Liver (tissue), 9 donors: Measurements from ENCODE around the gene EML1. TPM values are rescaled to one million over a fixed set of nuclear protein-coding genes. Genes with fewer than 3 reads are reported as not detected.

Source experiments
- DNase-seq: peaks from one replicate; pipeline ENCODE4 v3.0.0-alpha.2; 2017; ENCODE audit warnings: low spot score
- H3K27ac ChIP-seq, 2 donors: one replicate each; pipeline ENCODE4 v1.7.0; 2013; ENCODE audit warnings: inconsistent platforms in 2 of 2, low read length in 2 of 2, control low read depth in 1 of 2, low read depth in 1 of 2, mild to moderate bottlenecking in 1 of 2
- H3K27me3 ChIP-seq, 4 donors: one replicate each; pipeline versions ENCODE4 v1.6.1 to v1.7.0; 2013; ENCODE audit warnings: low read length in 3 of 4, inconsistent platforms in 1 of 4, mild to moderate bottlenecking in 1 of 4, moderate library complexity in 1 of 4; ENCODE audit not compliant: control insufficient read depth in 4 of 4, insufficient read depth in 4 of 4
- H3K36me3 ChIP-seq, 4 donors: one replicate each; pipeline versions ENCODE4 v1.6.1 to v1.7.0; 2013; ENCODE audit warnings: low read length in 3 of 4, mild to moderate bottlenecking in 3 of 4, low read depth in 1 of 4, moderate library complexity in 1 of 4; ENCODE audit not compliant: control insufficient read depth in 4 of 4, insufficient read depth in 3 of 4
- H3K4me1 ChIP-seq, 4 donors: one replicate each; pipeline versions ENCODE4 v1.6.1 to v1.7.0; 2013; ENCODE audit warnings: low read length in 3 of 4, mild to moderate bottlenecking in 3 of 4, moderate library complexity in 1 of 4; ENCODE audit not compliant: control insufficient read depth in 4 of 4, insufficient read depth in 4 of 4
- H3K4me3 ChIP-seq, 3 donors: one replicate each; pipeline versions ENCODE4 v1.6.1 to v1.7.0; 2013; ENCODE audit warnings: low read length in 3 of 3, control low read depth in 1 of 3, low read depth in 1 of 3, mild to moderate bottlenecking in 1 of 3
- H3K9ac ChIP-seq, 2 donors: one replicate each; pipeline ENCODE4 v1.7.0; 2013; ENCODE audit warnings: low read length in 2 of 2, mild to moderate bottlenecking in 2 of 2, moderate library complexity in 2 of 2, control low read depth in 1 of 2, low read depth in 1 of 2
- H3K9me3 ChIP-seq, 4 donors: one replicate each; pipeline versions ENCODE4 v1.6.1 to v1.7.0; 2013; ENCODE audit warnings: low read length in 3 of 4; ENCODE audit not compliant: control insufficient read depth in 4 of 4
- CTCF ChIP-seq: fragments of 150-350 bp; IDR thresholded peaks from 2 replicates; pipeline ENCODE4 v1.5.1; 2017; ENCODE audit warnings: improper control_type of control experiment, low read depth, low read length; ENCODE audit not compliant: missing input control
- EGR1 ChIP-seq, 2 donors: IDR thresholded peaks; 2 replicates each; pipeline ENCODE4 v1.6.1; 2016 to 2018; ENCODE audit warnings: antibody characterized with exemption in 2 of 2, low read depth in 2 of 2
- FOXA1 ChIP-seq: IDR thresholded peaks from 2 replicates; pipeline ENCODE4 v1.6.1; 2016; ENCODE audit warnings: antibody characterized with exemption
- FOXA2 ChIP-seq: IDR thresholded peaks from 2 replicates; pipeline ENCODE4 v1.6.1; 2016; ENCODE audit warnings: antibody characterized with exemption
- GABPA ChIP-seq, 2 donors: IDR thresholded peaks in 1 of 2; conservative IDR thresholded peaks in 1 of 2; 2 replicates each; pipeline ENCODE4 v1.6.1; 2016; ENCODE audit warnings: antibody characterized with exemption in 2 of 2, mild to moderate bottlenecking in 1 of 2, moderate library complexity in 1 of 2
- HNF4G ChIP-seq: IDR thresholded peaks from 2 replicates; pipeline ENCODE4 v1.6.1; 2016; ENCODE audit warnings: antibody characterized with exemption
- JUND ChIP-seq, 2 donors: IDR thresholded peaks; 2 replicates each; pipeline ENCODE4 v1.6.1; 2016; ENCODE audit warnings: antibody characterized with exemption in 2 of 2
- RAD21 ChIP-seq, 2 donors: IDR thresholded peaks; 2 replicates each; pipeline ENCODE4 v1.6.1; 2016; ENCODE audit warnings: antibody characterized with exemption in 2 of 2, mild to moderate bottlenecking in 2 of 2
- REST ChIP-seq: IDR thresholded peaks from 2 replicates; pipeline ENCODE4 v1.6.1; 2016; ENCODE audit warnings: antibody characterized with exemption, mild to moderate bottlenecking
- RXRA ChIP-seq, 2 donors: IDR thresholded peaks; 2 replicates each; pipeline ENCODE4 v1.6.1; 2017 to 2018; ENCODE audit warnings: antibody characterized with exemption in 2 of 2, mild to moderate bottlenecking in 1 of 2
- SP1 ChIP-seq: IDR thresholded peaks from 2 replicates; pipeline ENCODE4 v1.6.1; 2018; ENCODE audit warnings: antibody characterized with exemption, mild to moderate bottlenecking
- TAF1 ChIP-seq: conservative IDR thresholded peaks from 2 replicates; pipeline ENCODE4 v1.6.1; 2016; ENCODE audit warnings: antibody characterized with exemption, mild to moderate bottlenecking
- WGBS: extraction: QIAGEN DNeasy Blood & Tissue Kit; methylation state at CpG from one replicate; pipeline ENCODE4 v1.1.7; 2013; 5-methylcytosine and 5-hydroxymethylcytosine counted together
- polyA plus RNA-seq, 2 donors: library from polyadenylated mRNA; stranded (reverse) in 1 of 2; unstranded in 1 of 2; fragments of 200-250 nt in 1 of 2; fragments of >200 nt in 1 of 2; fragmentation: Nextera tagmentation in 1 of 2; extraction: Ambion mirVana in 1 of 2; gene quantifications; one replicate each; pipeline versions ENCODE4 v1.2.1 to v1.2.3, GENCODE V29; 2013 to 2015
- total RNA-seq, 2 donors: library from RNA; depleted of rRNA; stranded (reverse); fragments of >200 nt; gene quantifications; one replicate each; pipeline ENCODE4 v1.2.3, GENCODE V29; 2014
- TF ChIP-seq, protein P1 (sequence below): IDR thresholded peaks from 2 replicates; pipeline ENCODE4 v1.6.1; 2016; ENCODE audit warnings: antibody characterized with exemption
- TF ChIP-seq, protein P2 (sequence below): IDR thresholded peaks from 2 replicates; pipeline ENCODE4 v1.6.1; 2016; ENCODE audit warnings: antibody characterized with exemption
- donor health status: healthy.
- donor health status: healthy.
- donor health status: healthy.
- donor health status: healthy.
- donor health status: healthy.

The EML1 gene
- total RNA-seq (10 to 100 TPM in 1 of 2 donors, 1 to 10 TPM in 1; 5.1 to 14.6 TPM), polyA plus RNA-seq (1 to 10 TPM; 2.7 to 4.1 TPM)

- Histone ChIP-seq H3K36me3 (no peaks in the 10 kb centered on the region), H3K9ac (no peak within 1 kb of the TSS), H3K27me3 (no peaks in the 10 kb centered on the region), H3K27ac (peak within 1 kb of the TSS; percentile 25 to 66), H3K4me1 (peaks cover 8 to 25% (median 15%) of the 10 kb centered on the region in 4 donors), H3K9me3 (no peaks in the 10 kb centered on the region), H3K4me3 (peak within 1 kb of the TSS in 2 of 3 donors; percentile 50 to 85)
- WGBS: 1% methylated on average over 121 of the region's 121 CpGs
- DNase-seq: peak; percentile 75
- TF ChIP-seq SP1 (no peak), CTCF (peak; percentile 25)
These were observed at the start of gene EML1 for GRCh38 chr14:99793213-99794150. EML1 (plus strand) TSS chr14:99793413; CDS start chr14:99793477, 64 bp downstream.

- Histone ChIP-seq H3K36me3 (no peaks in the 10 kb centered on the region), H3K4me3 (no peak overlapping the region), H3K4me1 (no peaks in the 10 kb centered on the region), H3K27me3 (no peaks in the 10 kb centered on the region), H3K9me3 (no peaks in the 10 kb centered on the region), H3K27ac (no peak overlapping the region), H3K9ac (no peak overlapping the region)
- DNase-seq: no peak
- WGBS: 51% methylated on average over 11 of the region's 11 CpGs
- no peak for TF ChIP-seq JUND (IDR thresholded peaks at IDR 0.05)
- TF ChIP-seq RAD21 (IDR thresholded peaks at IDR 0.05): peak; percentile 11 to 37
- peak; percentile 4 for TF ChIP-seq CTCF
These were observed 48.9 kb upstream of the EML1 start for GRCh38 chr14:99744199-99744872.

DNA sequence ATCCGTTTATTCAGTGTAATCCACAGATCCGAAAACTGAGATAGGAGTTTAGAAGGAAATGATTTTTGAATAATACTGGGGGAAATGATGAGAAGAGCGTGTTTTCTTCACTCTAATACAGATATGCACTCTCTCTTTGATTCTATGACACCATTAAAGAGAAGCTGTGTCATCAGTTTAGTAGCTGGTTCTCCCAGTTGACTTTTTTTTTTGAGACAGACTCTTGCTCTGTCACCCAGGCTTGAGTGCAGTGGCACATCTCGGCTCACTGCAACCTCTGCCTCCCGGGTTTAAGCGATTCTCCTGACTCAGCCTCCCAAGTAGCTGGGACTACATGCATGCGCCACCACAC, 48.4 kb upstream of the EML1 start:
- WGBS: 83% methylated on average over 7 of the region's 7 CpGs
- Histone ChIP-seq H3K27me3 (no peaks in the 10 kb centered on the region), H3K4me1 (peaks cover 0 to under 1% (median 0%) of the 10 kb centered on the region in 4 donors), H3K9ac (no peak overlapping the region), H3K36me3 (no peaks in the 10 kb centered on the region), H3K9me3 (no peaks in the 10 kb centered on the region), H3K4me3 (no peak overlapping the region), H3K27ac (no peak overlapping the region)
- no peak for DNase-seq
- TF ChIP-seq, protein P1, sequence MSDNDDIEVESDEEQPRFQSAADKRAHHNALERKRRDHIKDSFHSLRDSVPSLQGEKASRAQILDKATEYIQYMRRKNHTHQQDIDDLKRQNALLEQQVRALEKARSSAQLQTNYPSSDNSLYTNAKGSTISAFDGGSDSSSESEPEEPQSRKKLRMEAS: no peak
- TF ChIP-seq SP1 (no peak), EGR1 (IDR thresholded peaks at IDR 0.05; ENCODE audit: low read depth in 2 of 2) (no peak), TAF1 (no peak), FOXA2 (no peak), HNF4G (no peak), FOXA1 (no peak), REST (no peak), JUND (IDR thresholded peaks at IDR 0.05) (no peak), RXRA (IDR thresholded peaks at IDR 0.05) (no peak), GABPA (IDR thresholded peaks at IDR 0.05 in 1 of 2, conservative IDR thresholded peaks at IDR 0.05 in 1 of 2) (no peak)
- TF ChIP-seq, protein P2, sequence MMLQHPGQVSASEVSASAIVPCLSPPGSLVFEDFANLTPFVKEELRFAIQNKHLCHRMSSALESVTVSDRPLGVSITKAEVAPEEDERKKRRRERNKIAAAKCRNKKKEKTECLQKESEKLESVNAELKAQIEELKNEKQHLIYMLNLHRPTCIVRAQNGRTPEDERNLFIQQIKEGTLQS: no peak
